HG02884 (cell line): ENCODE measurements around the gene RBMS3.
"Not testable (repeated sequence)": the region's sequence is repeated elsewhere in the genome, so short reads cannot be mapped to it uniquely, and the experiment has no call there.

Source experiments
- ATAC-seq: cut with Tn5 transposase; IDR thresholded peaks from one replicate; pipeline ENCODE4 v1.9.1; 2021; ENCODE audit warnings: mild to moderate bottlenecking, moderate library complexity; ENCODE audit not compliant: unreplicated experiment

The RBMS3 gene

GRCh38 chr3:29280404-29281093 is at the start of gene RBMS3:
Gene RBMS3 (plus strand): TSS chr3:29281071.
- ATAC-seq, result peak; percentile 32

GRCh38 chr3:29233126-29233525 is 47.7 kb upstream of the RBMS3 start:
- ATAC-seq, result not testable (repeated sequence)

GRCh38 chr3:29236146-29236840 is 44.6 kb upstream of the RBMS3 start:
- ATAC-seq, result no peak

- no peak for ATAC-seq
These were observed 41.5 kb upstream of the RBMS3 start for GRCh38 chr3:29239376-29239775.

- ATAC-seq, result no peak
These were observed 40.6 kb upstream of the RBMS3 start for GRCh38 chr3:29240248-29240647.

- ATAC-seq, result no peak
These were observed 40.0 kb upstream of the RBMS3 start for GRCh38 chr3:29240887-29241286.

GRCh38 chr3:29241855-29242254 is 39.0 kb upstream of the RBMS3 start:
- no peak for ATAC-seq

GRCh38 chr3:29242296-29242695 is 38.6 kb upstream of the RBMS3 start:
- no peak for ATAC-seq

GRCh38 chr3:29245441-29245840 is 35.4 kb upstream of the RBMS3 start:
- no peak for ATAC-seq

GRCh38 chr3:29247088-29247745 is 33.7 kb upstream of the RBMS3 start:
- ATAC-seq, result no peak

- ATAC-seq, result no peak
These were observed 31.0 kb upstream of the RBMS3 start for GRCh38 chr3:29249829-29250345.

GRCh38 chr3:29255854-29256696 is 24.8 kb upstream of the RBMS3 start:
- peak; percentile 56 for ATAC-seq

GRCh38 chr3:29258161-29258560 is 22.7 kb upstream of the RBMS3 start:
- ATAC-seq, result no peak

- ATAC-seq, result no peak
These were observed 19.8 kb upstream of the RBMS3 start for GRCh38 chr3:29261119-29261518.

- ATAC-seq, result no peak
These were observed 17.4 kb upstream of the RBMS3 start for GRCh38 chr3:29263476-29263875.

- ATAC-seq, result no peak
These were observed 15.3 kb upstream of the RBMS3 start for GRCh38 chr3:29265509-29266072.

- ATAC-seq, result no peak
These were observed 13.6 kb upstream of the RBMS3 start for GRCh38 chr3:29267226-29267625.

- no peak for ATAC-seq
These were observed 12.2 kb upstream of the RBMS3 start for GRCh38 chr3:29268651-29269050.

GRCh38 chr3:29270752-29271151 is 10.1 kb upstream of the RBMS3 start:
- no peak for ATAC-seq

- ATAC-seq, result no peak
These were observed 9.4 kb upstream of the RBMS3 start for GRCh38 chr3:29271475-29271874.

GRCh38 chr3:29274667-29275066 is 6.2 kb upstream of the RBMS3 start:
- no peak for ATAC-seq
